Smooth muscle cell (in vitro differentiated cells): ENCODE data around the gene CHCHD3. TPM values are rescaled to one million over a fixed set of nuclear protein-coding genes. Genes with fewer than 3 reads are reported as not detected.

Experiments
- DNase-seq: peaks from one replicate; lab custom pipeline; 2025; ENCODE audit not compliant: unreplicated experiment; lab: John Stamatoyannopoulos, UW
- H2AFZ ChIP-seq: fragments of 200-600 bp; sonication (generic); 2 replicates; pipeline ENCODE4 v1.6.0; 2016; ENCODE audit warnings: antibody characterized with exemption, low read depth, mild to moderate bottlenecking
- H3F3A ChIP-seq: fragments of 200-600 bp; sonication (generic); 2 replicates; pipeline ENCODE4 v1.6.0; 2017; ENCODE audit warnings: antibody characterized with exemption, low read depth
- H3K27ac ChIP-seq: fragments of 200-600 bp; sonication (generic); 2 replicates; pipeline ENCODE4 v1.5.1; 2016; ENCODE audit warnings: low read depth, mild to moderate bottlenecking
- H3K27me3 ChIP-seq: fragments of 200-600 bp; sonication (generic); 2 replicates; pipeline ENCODE4 v1.6.1; 2016; ENCODE audit warnings: low read depth, mild to moderate bottlenecking
- H3K36me3 ChIP-seq: fragments of 200-600 bp; sonication (generic); 2 replicates; pipeline ENCODE4 v1.5.1; 2016; ENCODE audit warnings: low read depth
- H3K4me1 ChIP-seq: fragments of 200-600 bp; sonication (generic); 2 replicates; pipeline ENCODE4 v1.5.1; 2016; ENCODE audit warnings: low read depth
- H3K4me2 ChIP-seq: fragments of 200-600 bp; sonication (generic); 2 replicates; pipeline ENCODE4 v1.6.0; 2016; ENCODE audit warnings: mild to moderate bottlenecking
- H3K4me3 ChIP-seq: fragments of 200-600 bp; sonication (generic); 2 replicates; pipeline ENCODE4 v1.5.1; 2016; ENCODE audit warnings: mild to moderate bottlenecking
- H3K79me2 ChIP-seq: fragments of 200-600 bp; sonication (generic); 2 replicates; pipeline ENCODE4 v1.6.0; 2016; ENCODE audit warnings: low read depth, mild to moderate bottlenecking
- H3K9ac ChIP-seq: fragments of 200-600 bp; sonication (generic); 2 replicates; pipeline ENCODE4 v1.6.0; 2016; ENCODE audit warnings: low read depth
- H3K9me3 ChIP-seq: fragments of 200-600 bp; sonication (generic); replicated peaks from 2 replicates; pipeline ENCODE4 v1.5.1; 2016; ENCODE audit warnings: low read depth
- H4K20me1 ChIP-seq: fragments of 200-600 bp; sonication (generic); 2 replicates; pipeline ENCODE4 v1.6.0; 2016; ENCODE audit warnings: low read depth
- WGBS: methylation state at CpG from one replicate; pipeline ENCODE4 v1.1.7; 2016; ENCODE audit warnings: low lambda C conversion rate; 5-methylcytosine and 5-hydroxymethylcytosine counted together
- polyA plus RNA-seq: library from polyadenylated mRNA; unstranded; fragments of >200 nt; fragmentation: Nextera tagmentation; extraction: Ambion mirVana; gene quantifications from 2 replicates; pipeline ENCODE4 v1.2.1, GENCODE V29; 2016
- total RNA-seq: library from RNA; depleted of rRNA; stranded (reverse); fragments of >200 nt; gene quantifications from 2 replicates; pipeline ENCODE4 v1.2.3, GENCODE V29; 2014
- TF ChIP-seq, protein P1 (sequence below): fragments of 200-600 bp; sonication (generic); IDR thresholded peaks from 2 replicates; pipeline ENCODE4 v1.5.1; 2017; ENCODE audit warnings: borderline replicate concordance, mild to moderate bottlenecking, antibody characterized with exemption; ENCODE audit not compliant: insufficient read depth, poor library complexity, severe bottlenecking

The CHCHD3 gene
- total and polyA plus RNA-seq, 2 experiments from 2014 or later = 49.8 to 59.2 TPM

DNA sequence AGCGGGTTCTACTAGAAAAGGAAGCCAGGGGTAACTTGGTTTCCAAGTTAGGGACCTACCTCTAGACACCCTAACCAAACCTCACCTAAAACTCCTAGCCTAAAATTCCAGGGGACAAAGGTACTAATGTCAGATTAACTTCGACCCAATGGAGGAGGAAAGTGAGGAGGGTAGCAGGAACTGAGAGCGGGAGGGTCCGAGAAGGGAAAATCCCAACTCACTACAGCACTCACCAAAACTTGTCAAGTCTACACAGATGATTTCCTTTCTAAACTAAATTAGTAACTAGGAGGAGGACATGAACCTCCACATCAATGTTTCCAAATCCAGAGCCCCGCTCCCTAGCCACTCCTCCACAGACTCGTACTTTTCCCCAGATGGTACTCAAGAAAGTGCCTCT, 22.6 kb downstream of the CHCHD3 start:
- H3F3A ChIP-seq = no peaks in the 10 kb centered on the region
- H3K36me3 ChIP-seq = no peaks in the 10 kb centered on the region
- WGBS = 98% methylated on average over 6 of the region's 6 CpGs
- H3K79me2 ChIP-seq = peaks cover 49% of the 10 kb centered on the region
- no peak for DNase-seq
- H3K4me3 ChIP-seq = no peak overlapping the region
- H3K27me3 ChIP-seq = no peaks in the 10 kb centered on the region
- no peak overlapping the region for H2AFZ ChIP-seq
- no peaks in the 10 kb centered on the region for H3K4me1 ChIP-seq
- no peak overlapping the region for H3K27ac ChIP-seq
- H4K20me1 ChIP-seq = peaks cover 73% of the 10 kb centered on the region
- H3K9ac ChIP-seq = no peak overlapping the region
- TF ChIP-seq, protein P1, sequence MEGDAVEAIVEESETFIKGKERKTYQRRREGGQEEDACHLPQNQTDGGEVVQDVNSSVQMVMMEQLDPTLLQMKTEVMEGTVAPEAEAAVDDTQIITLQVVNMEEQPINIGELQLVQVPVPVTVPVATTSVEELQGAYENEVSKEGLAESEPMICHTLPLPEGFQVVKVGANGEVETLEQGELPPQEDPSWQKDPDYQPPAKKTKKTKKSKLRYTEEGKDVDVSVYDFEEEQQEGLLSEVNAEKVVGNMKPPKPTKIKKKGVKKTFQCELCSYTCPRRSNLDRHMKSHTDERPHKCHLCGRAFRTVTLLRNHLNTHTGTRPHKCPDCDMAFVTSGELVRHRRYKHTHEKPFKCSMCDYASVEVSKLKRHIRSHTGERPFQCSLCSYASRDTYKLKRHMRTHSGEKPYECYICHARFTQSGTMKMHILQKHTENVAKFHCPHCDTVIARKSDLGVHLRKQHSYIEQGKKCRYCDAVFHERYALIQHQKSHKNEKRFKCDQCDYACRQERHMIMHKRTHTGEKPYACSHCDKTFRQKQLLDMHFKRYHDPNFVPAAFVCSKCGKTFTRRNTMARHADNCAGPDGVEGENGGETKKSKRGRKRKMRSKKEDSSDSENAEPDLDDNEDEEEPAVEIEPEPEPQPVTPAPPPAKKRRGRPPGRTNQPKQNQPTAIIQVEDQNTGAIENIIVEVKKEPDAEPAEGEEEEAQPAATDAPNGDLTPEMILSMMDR = no peak
- H3K4me2 ChIP-seq = no peak overlapping the region
- no peaks in the 10 kb centered on the region for H3K9me3 ChIP-seq

DNA sequence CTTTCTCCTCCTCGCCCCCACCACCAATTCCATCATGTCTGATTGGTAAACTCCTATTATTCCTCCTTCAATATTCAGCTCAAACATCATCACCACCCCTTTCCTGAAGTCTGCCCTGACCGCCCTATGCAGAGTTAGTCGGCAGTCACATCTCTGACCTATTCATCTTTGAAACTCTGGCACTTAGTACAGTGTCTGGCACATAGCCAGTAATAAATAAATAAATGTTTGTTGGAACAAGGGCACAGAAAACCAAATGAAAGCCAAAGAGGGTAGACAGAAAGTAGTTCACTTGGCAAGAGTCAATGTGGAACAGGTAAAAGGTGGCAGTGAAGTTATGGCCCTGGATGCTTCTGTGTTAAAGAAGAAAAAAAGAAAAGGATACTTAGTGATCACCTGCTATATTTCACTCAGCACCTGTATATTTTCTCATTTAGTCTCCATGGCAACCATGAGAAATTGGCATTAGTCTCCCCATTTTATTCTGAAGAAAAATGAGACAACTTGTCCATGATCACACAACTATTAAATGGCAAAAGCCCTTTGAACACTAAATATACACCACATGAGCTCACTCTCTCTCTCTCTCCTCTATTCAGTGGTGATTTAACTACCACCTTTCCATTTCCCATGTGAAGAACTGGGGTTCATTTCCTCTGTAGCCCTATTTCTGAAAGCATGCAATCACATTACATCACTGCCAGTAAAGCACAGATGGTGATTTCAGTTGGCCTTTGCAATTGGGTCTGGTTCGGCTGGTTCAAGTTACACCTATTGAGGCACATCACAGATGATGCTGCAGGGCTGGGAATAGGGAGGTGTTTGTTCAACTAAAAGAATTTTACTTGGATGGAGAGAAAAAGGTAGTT, 25.3 kb downstream of the CHCHD3 start:
- no peak for DNase-seq
- no peaks in the 10 kb centered on the region for H3K4me1 ChIP-seq
- no peak overlapping the region for H3K27ac ChIP-seq
- peaks cover 80% of the 10 kb centered on the region for H4K20me1 ChIP-seq
- H3K27me3 ChIP-seq = no peaks in the 10 kb centered on the region
- H2AFZ ChIP-seq = no peak overlapping the region
- H3K9ac ChIP-seq = no peak overlapping the region
- TF ChIP-seq, protein P1 = no peak
- no peak overlapping the region for H3K4me2 ChIP-seq
- no peaks in the 10 kb centered on the region for H3K36me3 ChIP-seq
- H3F3A ChIP-seq = no peaks in the 10 kb centered on the region
- WGBS = 92% methylated on average over 4 of the region's 4 CpGs
- no peaks in the 10 kb centered on the region for H3K9me3 ChIP-seq
- H3K79me2 ChIP-seq = peaks cover 52% of the 10 kb centered on the region
- no peak overlapping the region for H3K4me3 ChIP-seq

DNA sequence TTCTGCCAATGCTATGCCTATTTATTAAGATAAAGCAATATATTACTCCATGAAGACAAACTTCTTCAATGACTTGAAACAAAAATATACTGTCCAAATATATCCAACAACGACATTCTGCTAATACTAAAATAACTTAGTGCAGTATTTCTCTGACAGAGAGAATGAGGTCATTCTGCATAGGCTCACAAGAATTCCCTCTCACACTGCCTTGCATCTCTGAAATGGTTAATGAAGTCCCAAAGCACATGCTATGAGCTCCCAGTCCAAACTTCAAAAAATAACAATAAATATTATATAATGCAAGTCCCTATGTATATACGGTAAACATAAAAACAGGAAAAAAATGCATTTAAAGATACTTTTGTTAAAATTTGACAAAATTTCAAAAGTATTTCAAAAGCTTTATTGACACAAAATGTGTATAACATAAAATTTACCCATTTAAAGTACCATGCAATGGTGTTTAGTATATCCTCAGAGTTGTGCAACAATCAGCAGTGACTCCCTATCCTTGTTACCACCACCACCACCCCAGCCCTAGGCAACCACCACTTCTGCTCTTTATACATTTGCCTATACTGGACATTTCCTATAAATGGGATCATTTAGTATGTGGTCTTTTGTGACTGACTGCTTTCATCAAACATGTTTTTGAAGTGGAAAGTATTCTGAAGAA, 27.6 kb downstream of the CHCHD3 start:
- H3K9me3 ChIP-seq = no peaks in the 10 kb centered on the region
- peaks cover 62% of the 10 kb centered on the region for H3K79me2 ChIP-seq
- 86% methylated on average over 2 of the region's 2 CpGs for WGBS
- no peak overlapping the region for H3K4me2 ChIP-seq
- no peaks in the 10 kb centered on the region for H3K36me3 ChIP-seq
- H3F3A ChIP-seq = no peaks in the 10 kb centered on the region
- no peak overlapping the region for H2AFZ ChIP-seq
- H3K27me3 ChIP-seq = no peaks in the 10 kb centered on the region
- H3K9ac ChIP-seq = peak overlapping the region; percentile 11
- DNase-seq = no peak
- peaks cover 92% of the 10 kb centered on the region for H4K20me1 ChIP-seq
- H3K4me1 ChIP-seq = no peaks in the 10 kb centered on the region
- H3K27ac ChIP-seq = peak overlapping the region; percentile 74
- H3K4me3 ChIP-seq = no peak overlapping the region
- TF ChIP-seq, protein P1 = no peak
